ENCODE data around the gene MID2. TPM values are rescaled to one million over a fixed set of nuclear protein-coding genes. Genes with fewer than 3 reads are reported as not detected.
"Not testable (repeated sequence)": the region's sequence is repeated elsewhere in the genome, so short reads cannot be mapped to it uniquely, and the experiment has no call there.

Gene MID2
- total RNA-seq, 1 donor, result 33.2 TPM

GRCh38 chrX:107805179-107805578, 20.5 kb upstream of the MID2 start:
- no peak for TF ChIP-seq CTCF (IDR thresholded peaks at IDR 0.05; ENCODE audit: insufficient read depth, low read depth, low read length)
- no peak for DNase-seq (ENCODE audit: low read depth)
- no peak overlapping the region for H3K4me3 ChIP-seq (ENCODE audit: low read depth, low read length)

DNA sequence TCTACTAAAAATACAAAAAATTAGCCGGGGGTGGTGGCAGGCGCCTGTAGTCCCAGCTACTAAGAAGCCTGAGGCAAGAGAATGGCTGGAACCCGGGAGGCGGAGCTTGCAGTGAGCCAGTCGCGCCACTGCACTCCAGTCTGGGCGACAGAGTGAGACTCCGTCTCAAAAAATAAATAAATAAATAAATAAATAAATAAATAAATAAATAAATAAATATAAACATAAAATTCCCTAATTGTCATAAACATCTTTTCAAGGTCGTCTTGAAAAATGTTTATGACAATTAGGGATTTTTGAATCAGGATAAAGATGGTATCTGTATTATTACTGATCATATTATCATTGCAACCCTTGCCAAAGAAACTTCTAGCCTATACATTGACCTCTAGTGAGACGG, 15.6 kb upstream of the MID2 start:
- DNase-seq (ENCODE audit: low read depth), result not testable (repeated sequence)

DNA sequence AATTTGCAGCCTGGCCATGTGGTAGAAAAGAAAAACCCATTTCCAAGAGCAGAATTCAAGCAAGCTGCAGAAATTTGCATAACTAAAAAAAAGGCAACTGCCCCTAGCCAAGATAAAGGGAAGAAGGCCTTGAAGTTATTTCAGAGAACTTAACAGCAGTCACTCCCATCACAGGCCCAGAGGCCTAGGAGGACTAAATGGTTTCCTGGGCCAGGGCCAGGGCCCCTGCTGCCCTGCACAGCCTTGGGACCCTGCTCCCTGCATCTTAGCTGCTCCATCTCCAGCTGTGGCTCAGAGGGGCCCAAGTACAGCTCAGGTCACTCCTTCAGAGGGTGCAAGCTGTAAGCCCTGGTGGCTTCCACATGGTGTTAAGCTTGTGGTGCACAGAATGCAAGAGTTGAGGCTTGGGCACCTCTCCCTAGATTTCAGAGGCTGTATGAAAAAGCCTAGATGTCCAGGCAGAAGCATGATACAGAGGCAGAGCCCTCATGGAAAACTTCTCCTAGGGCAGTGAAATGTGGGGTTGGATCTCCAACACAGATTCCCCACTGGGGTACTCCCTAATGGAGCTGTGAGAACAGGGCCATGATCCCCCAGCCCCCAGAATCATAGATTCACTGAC, 6.7 kb upstream of the MID2 start:
- no peak for TF ChIP-seq CTCF (IDR thresholded peaks at IDR 0.05; ENCODE audit: insufficient read depth, low read depth, low read length)
- DNase-seq (ENCODE audit: low read depth), result no peak
- no peak overlapping the region for H3K4me3 ChIP-seq (ENCODE audit: low read depth, low read length)

More for the DNA sequence above, 15.6 kb upstream of the MID2 start:
- H3K4me3 ChIP-seq (ENCODE audit: low read depth, low read length), result not testable (repeated sequence)

- no peak overlapping the region for H3K4me3 ChIP-seq (ENCODE audit: low read depth, low read length)
- no peak for DNase-seq (ENCODE audit: low read depth)
- no peak for TF ChIP-seq CTCF (IDR thresholded peaks at IDR 0.05; ENCODE audit: insufficient read depth, low read depth, low read length)
Observed at GRCh38 chrX:107823042-107823441, 2.6 kb upstream of the MID2 start.

- no peak for TF ChIP-seq CTCF (IDR thresholded peaks at IDR 0.05; ENCODE audit: insufficient read depth, low read depth, low read length)
- H3K4me3 ChIP-seq (ENCODE audit: low read depth, low read length), result no peak overlapping the region
- peak; percentile 87 for DNase-seq (ENCODE audit: low read depth)
Observed at GRCh38 chrX:107823456-107823855, 2.2 kb upstream of the MID2 start.

DNA sequence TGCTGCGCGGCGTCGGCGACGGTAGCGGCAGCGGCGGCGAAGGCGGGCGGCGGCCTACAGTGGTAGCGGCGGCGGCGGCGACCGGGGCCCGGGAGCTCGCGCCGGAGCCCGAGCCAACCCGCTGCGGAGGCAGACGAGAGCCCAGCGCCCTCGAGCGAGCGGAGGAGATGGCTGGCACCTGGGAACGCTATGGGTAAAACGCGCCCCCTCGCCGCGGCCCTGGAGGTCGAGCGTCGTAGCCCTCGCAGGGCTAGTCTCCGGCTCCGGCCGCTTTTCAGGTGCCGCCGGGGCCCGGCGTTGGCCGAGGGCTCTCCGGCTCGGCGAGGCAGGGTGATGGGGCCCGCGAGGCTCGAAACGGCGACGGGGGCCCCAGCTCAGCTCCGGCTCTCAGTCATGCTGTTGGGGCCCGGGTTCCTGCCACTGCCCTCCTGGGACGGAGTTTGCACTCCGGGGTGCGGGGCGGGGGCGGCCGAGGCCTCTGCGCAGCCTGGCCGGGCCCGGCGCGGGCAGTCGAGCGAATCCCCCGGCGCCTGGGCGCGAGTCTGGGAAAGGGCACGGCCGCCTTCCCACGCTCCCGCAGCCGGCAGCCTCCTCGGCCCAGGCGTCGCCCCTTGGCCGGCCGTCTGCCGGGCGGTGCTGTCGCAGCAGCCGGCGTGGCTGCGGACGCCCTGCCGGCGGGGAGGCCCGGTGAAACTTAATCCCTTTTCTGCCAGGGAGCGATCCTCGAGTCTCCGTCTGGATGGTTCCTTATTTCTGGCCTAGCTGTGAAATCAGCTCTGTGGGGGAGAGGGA, 768 bp downstream of the MID2 start:
- peak overlapping the region; percentile 57 for H3K4me3 ChIP-seq (ENCODE audit: low read depth, low read length)
- TF ChIP-seq CTCF (IDR thresholded peaks at IDR 0.05; ENCODE audit: insufficient read depth, low read depth, low read length), result no peak
- DNase-seq (ENCODE audit: low read depth), result peak; percentile 40

- DNase-seq (ENCODE audit: low read depth), result peak; percentile 81
- no peak for TF ChIP-seq CTCF (IDR thresholded peaks at IDR 0.05; ENCODE audit: insufficient read depth, low read depth, low read length)
- peak overlapping the region; percentile 57 for H3K4me3 ChIP-seq (ENCODE audit: low read depth, low read length)
Observed at GRCh38 chrX:107827030-107827831, 1.6 kb downstream of the MID2 start.

Measured in fibroblast of villous mesenchyme (primary cell).